ENCODE data around the gene FBXO17.

GRCh38 chr19:38979812-38980211 lies 4.3 kb upstream of the FBXO17 start:
- no peak for TF ChIP-seq EZH2 (IDR thresholded peaks at IDR 0.05; ENCODE audit: insufficient read depth, poor library complexity, severe bottlenecking)
- no peak for TF ChIP-seq EZH2phosphoT487 (IDR thresholded peaks at IDR 0.05; ENCODE audit: insufficient read depth, low read depth)

Data from GM23248 (cell line).